IMR-90 (cell line): ENCODE data around the gene FAT1. TPM values are rescaled to one million over a fixed set of nuclear protein-coding genes. Genes with fewer than 3 reads are reported as not detected.

ENCODE experiments used
- ATAC-seq: fragments of 200-7000 bp; cut with Tn5 transposase; 2 replicates; pipeline ENCODE4 v1.9.1; 2020; ENCODE audit warnings: low read depth, mild to moderate bottlenecking, moderate library complexity
- BruUV-seq: library from RNA; stranded (reverse); fragments of 400-500 nt; replicated peaks from 2 replicates; lab custom pipeline; 2021; lab: Mats Ljungman, UMichigan
- CTCF ChIA-PET: fragments of 300-600 bp; formaldehyde crosslinking; extraction: SDS; loops from one replicate; lab custom pipeline; 2021; ENCODE audit warnings: antibody characterized with exemption; lab: Yijun Ruan, JAX
- POLR2A ChIA-PET: fragments of 300-600 bp; sonication (Branson Sonifier 250); formaldehyde crosslinking; loops from one replicate; lab custom pipeline; 2022; ENCODE audit warnings: antibody characterized with exemption; ENCODE audit not compliant: unreplicated experiment; lab: Charles Lee
- DNase-seq: peaks from one replicate; pipeline ENCODE4 v3.0.0; 2013
- H2AFZ ChIP-seq: replicated peaks from 2 replicates; pipeline ENCODE3; 2013; ENCODE audit warnings: low read length, mild to moderate bottlenecking; ENCODE audit not compliant: poor library complexity
- H2AK5ac ChIP-seq: 2 replicates; pipeline ENCODE4 v1.6.1; 2013; ENCODE audit warnings: low read depth, low read length, inconsistent platforms
- H2AK9ac ChIP-seq: replicated peaks from 2 replicates; pipeline ENCODE3; 2013; ENCODE audit warnings: mild to moderate bottlenecking, low read depth, low read length, moderate library complexity; ENCODE audit not compliant: poor library complexity
- H2BK120ac ChIP-seq: 2 replicates; pipeline ENCODE4 v1.6.1; 2013; ENCODE audit warnings: low read depth, low read length, inconsistent platforms
- H2BK15ac ChIP-seq: 3 replicates; pipeline ENCODE4 v1.6.1; 2013; ENCODE audit warnings: low read depth, low read length, inconsistent platforms
- H2BK20ac ChIP-seq: 2 replicates; pipeline ENCODE4 v1.6.1; 2013; ENCODE audit warnings: low read depth, mild to moderate bottlenecking, inconsistent platforms, low read length, moderate library complexity
- H2BK5ac ChIP-seq: 2 replicates; pipeline ENCODE4 v1.6.1; 2013; ENCODE audit warnings: mild to moderate bottlenecking, low read depth, low read length, inconsistent platforms; ENCODE audit not compliant: poor library complexity, severe bottlenecking
- H3K14ac ChIP-seq: replicated peaks from 2 replicates; pipeline ENCODE4 v1.6.1; 2013; ENCODE audit warnings: low read depth, low read length, inconsistent platforms
- H3K18ac ChIP-seq: 2 replicates; pipeline ENCODE4 v1.6.1; 2013; ENCODE audit warnings: low read depth, low read length, control low read depth
- H3K23ac ChIP-seq: 2 replicates; pipeline ENCODE4 v1.6.1; 2013; ENCODE audit warnings: low read depth, low read length, inconsistent platforms
- H3K27ac ChIP-seq: 2 replicates; pipeline ENCODE4 v1.5.1; 2013; ENCODE audit warnings: mild to moderate bottlenecking, control low read depth, low read length; ENCODE audit not compliant: insufficient read depth
- H3K27me3 ChIP-seq: 2 replicates; pipeline ENCODE4 v1.6.1; 2013; ENCODE audit warnings: low read length; ENCODE audit not compliant: control insufficient read depth, insufficient read depth
- H3K36me3 ChIP-seq: 2 replicates; pipeline ENCODE4 v1.6.1; 2013; ENCODE audit warnings: low read length, mixed read lengths; ENCODE audit not compliant: control insufficient read depth, insufficient read depth
- H3K4ac ChIP-seq: 2 replicates; pipeline ENCODE4 v1.6.1; 2013; ENCODE audit warnings: low read depth, low read length, inconsistent platforms
- H3K4me1 ChIP-seq: 2 replicates; pipeline ENCODE4 v1.6.1; 2013; ENCODE audit warnings: low read length, mixed read lengths; ENCODE audit not compliant: control insufficient read depth, insufficient read depth
- H3K4me2 ChIP-seq: 2 replicates; pipeline ENCODE4 v1.6.1; 2013; ENCODE audit warnings: low read depth, mild to moderate bottlenecking, control low read depth, low read length, moderate library complexity
- H3K4me3 ChIP-seq: 2 replicates; pipeline ENCODE4 v1.5.1; 2013; ENCODE audit warnings: low read depth, mild to moderate bottlenecking, control low read depth, low read length, moderate library complexity; ENCODE audit not compliant: insufficient read depth
- H3K56ac ChIP-seq: 2 replicates; pipeline ENCODE4 v1.6.1; 2013; ENCODE audit warnings: low read length, inconsistent platforms; ENCODE audit not compliant: insufficient read depth; ENCODE audit errors: extremely low read depth
- H3K79me1 ChIP-seq, 2 experiments: 2 replicates each; pipeline ENCODE4 v1.6.1; 2013; ENCODE audit warnings: low read length in 2 of 2, inconsistent platforms in 1 of 2, low read depth in 1 of 2
- H3K9ac ChIP-seq: 2 replicates; pipeline ENCODE4 v1.6.1; 2013; ENCODE audit warnings: low read depth, low read length, control low read depth
- H3K9me1 ChIP-seq: 2 replicates; pipeline ENCODE4 v1.6.1; 2013; ENCODE audit warnings: low read length, inconsistent platforms; ENCODE audit not compliant: insufficient read depth
- H3K9me3 ChIP-seq: 2 replicates; pipeline ENCODE4 v1.6.1; 2013; ENCODE audit warnings: low read length; ENCODE audit not compliant: control insufficient read depth, insufficient read depth
- H4K20me1 ChIP-seq: 2 replicates; pipeline ENCODE4 v1.6.1; 2013; ENCODE audit warnings: low read length, inconsistent platforms; ENCODE audit not compliant: insufficient read depth
- H4K5ac ChIP-seq: 2 replicates; pipeline ENCODE4 v1.6.1; 2013; ENCODE audit warnings: mild to moderate bottlenecking, low read depth, low read length, control low read depth
- H4K8ac ChIP-seq, 2 experiments: 2 replicates each; pipeline ENCODE4 v1.6.1; 2013; ENCODE audit warnings: low read depth in 2 of 2, low read length in 2 of 2, control low read depth in 1 of 2, inconsistent platforms in 1 of 2
- H4K91ac ChIP-seq: 2 replicates; pipeline ENCODE4 v1.6.1; 2013; ENCODE audit warnings: low read depth, low read length, inconsistent platforms; ENCODE audit not compliant: insufficient read depth
- BHLHE40 ChIP-seq: fragments of 150-350 bp; IDR thresholded peaks from 2 replicates; pipeline ENCODE4 v1.6.1; 2016; ENCODE audit warnings: mild to moderate bottlenecking, low read depth, low read length
- CHD1 ChIP-seq: IDR thresholded peaks from 2 replicates; pipeline ENCODE4 v1.6.1; 2012; ENCODE audit warnings: low read depth, low read length, improper control_type of control experiment
- ELK1 ChIP-seq: fragments of 150-350 bp; IDR thresholded peaks from 2 replicates; pipeline ENCODE4 v1.6.1; 2016; ENCODE audit warnings: low read depth, mild to moderate bottlenecking, low read length, moderate library complexity, borderline replicate concordance
- FOS ChIP-seq: fragments of 150-350 bp; IDR thresholded peaks from 2 replicates; pipeline ENCODE4 v1.6.1; 2016; ENCODE audit warnings: low read depth, low read length
- MAFK ChIP-seq: IDR thresholded peaks from 2 replicates; pipeline ENCODE4 v1.6.1; 2012; ENCODE audit warnings: low read depth, low read length, improper control_type of control experiment
- MXI1 ChIP-seq: IDR thresholded peaks from 2 replicates; pipeline ENCODE4 v1.6.1; 2012; ENCODE audit warnings: low read depth, mild to moderate bottlenecking, low read length, moderate library complexity, borderline replicate concordance
- RCOR1 ChIP-seq: IDR thresholded peaks from 2 replicates; pipeline ENCODE4 v1.6.1; 2012; ENCODE audit warnings: mild to moderate bottlenecking, low read length, improper control_type of control experiment; ENCODE audit not compliant: insufficient replicate concordance
- RFX5 ChIP-seq: IDR thresholded peaks from 2 replicates; pipeline ENCODE4 v1.8.0; 2012; ENCODE audit warnings: low read depth, mild to moderate bottlenecking, low read length, moderate library complexity
- SMC3 ChIP-seq: fragments of 150-350 bp; IDR thresholded peaks from 2 replicates; pipeline ENCODE4 v1.6.1; 2016; ENCODE audit warnings: low read depth, mild to moderate bottlenecking, antibody characterized with exemption, low read length, moderate library complexity
- WGBS, 2 experiments: methylation state at CpG; one replicate each; pipeline versions ENCODE4 v1.1.5 to v1.1.7; 2013; ENCODE audit warnings: missing lambda C conversion rate in 2 of 2; ENCODE audit not compliant: insufficient read length in 1 of 2; ENCODE audit errors: extremely low coverage in 2 of 2; 5-methylcytosine and 5-hydroxymethylcytosine counted together
- dilution Hi-C: fragments of 300-500 bp; cut with HindIII; formaldehyde crosslinking; loops from one replicate; pipeline ENCODE4 v1.14.3; 2018; ENCODE audit warnings: low sequenced_read_pairs; ENCODE audit not compliant: unreplicated experiment
- in situ Hi-C: fragments of 300-500 bp; cut with MboI; formaldehyde crosslinking; loops from 3 replicates; pipeline ENCODE4 v1.14.3; 2019; ENCODE audit warnings: low sequenced_read_pairs, inconsistent platforms, mixed read lengths
- intact Hi-C: fragments of 100-400 bp; cut with micrococcal nuclease; formaldehyde crosslinking; loops from 2 replicates; pipeline ENCODE4 v1.10.0; 2022
- polyA plus RNA-seq, 3 experiments: library from polyadenylated mRNA; depleted of rRNA; stranded (reverse); fragments of >200 nt; gene quantifications; 2 replicates each; pipeline ENCODE4 v1.2.3, GENCODE V29; 2012; ENCODE audit warnings: low replicate concordance in 1 of 3
- total RNA-seq: library from RNA; depleted of rRNA; stranded (reverse); fragments of >200 nt; gene quantifications from 2 replicates; pipeline ENCODE4 v1.2.3, GENCODE V29; 2012

FAT1 gene
- total and polyA plus RNA-seq, 2 of the 4 experiments (the other 2 are of a cell fraction): 156 to 519 TPM

DNA sequence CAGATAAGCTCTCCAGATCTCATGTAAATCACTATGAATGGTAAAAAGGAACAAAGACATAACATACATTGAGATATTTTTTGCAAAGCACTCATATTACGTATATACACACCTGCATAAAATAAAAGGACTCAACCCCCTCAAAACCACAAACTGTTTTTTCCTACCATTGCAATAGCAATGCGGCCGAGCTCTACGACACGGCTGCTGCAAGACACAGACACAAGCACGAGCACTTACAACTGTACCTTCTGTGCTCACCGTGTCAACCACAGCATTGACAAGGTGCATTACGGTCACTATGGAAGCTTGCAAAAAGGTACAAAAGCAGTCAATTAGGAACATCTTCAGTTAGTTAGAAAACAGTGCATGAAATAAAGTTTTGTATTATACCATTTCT, 131.2 kb downstream of the FAT1 start:
- peaks cover 50% of the 10 kb centered on the region for H4K20me1 ChIP-seq
- dilution Hi-C loops (no loop called here), intact Hi-C loops (no loop called here), in situ Hi-C loops (no loop called here)
- no peak overlapping the region for H2BK120ac ChIP-seq
- H2AFZ ChIP-seq: no peak overlapping the region
- DNase-seq (no peak), ATAC-seq (no peak)
- H3K27me3 ChIP-seq: no peaks in the 10 kb centered on the region
- H3K9ac ChIP-seq: no peak overlapping the region
- H3K18ac ChIP-seq: no peak overlapping the region
- H2BK5ac ChIP-seq: no peak overlapping the region
- no peak for TF ChIP-seq SMC3
- TF ChIP-seq RCOR1: no peak
- TF ChIP-seq RFX5: no peak
- TF ChIP-seq MXI1: no peak
- no peak for TF ChIP-seq CHD1
- TF ChIP-seq FOS: no peak
- no peak for TF ChIP-seq MAFK
- TF ChIP-seq ELK1: no peak
- TF ChIP-seq BHLHE40: no peak
- 98% methylated on average over 6 of the region's 8 CpGs; no CpG with 5 or more reads in 1 of the 2 experiments for WGBS, 2 experiments
- BruUV-seq: no TSS peak
- no peak overlapping the region for H2BK15ac ChIP-seq
- no peak overlapping the region for H3K4me2 ChIP-seq
- H3K9me1 ChIP-seq: peaks cover 6% of the 10 kb centered on the region; the same call in 1 of the 2 replicates
- no peak overlapping the region for H4K91ac ChIP-seq
- H3K4me1 ChIP-seq: no peaks in the 10 kb centered on the region
- H3K4me3 ChIP-seq: no peak overlapping the region
- H3K9me3 ChIP-seq: no peaks in the 10 kb centered on the region
- no peak overlapping the region for H3K14ac ChIP-seq
- peaks cover 19 to 49% of the 10 kb centered on the region in 2 experiments for H3K79me1 ChIP-seq
- CTCF ChIA-PET: no interaction called here
- H2BK20ac ChIP-seq: no peak overlapping the region
- H2AK5ac ChIP-seq: no peak overlapping the region
- no peak overlapping the region for H4K5ac ChIP-seq
- POLR2A ChIA-PET: no interaction called here
- H4K8ac ChIP-seq: no peak overlapping the region
- no peak overlapping the region for H3K4ac ChIP-seq
- H3K27ac ChIP-seq: no peak overlapping the region
- no peak overlapping the region; the same call in 1 of the 2 replicates for H3K23ac ChIP-seq
- H3K56ac ChIP-seq: no peak overlapping the region
- peaks cover 67% of the 10 kb centered on the region for H3K36me3 ChIP-seq
- H2AK9ac ChIP-seq: no peak overlapping the region
